Lower lobe of right lung (tissue), 2 donors: Measurements from ENCODE around the gene SCGB1C2. TPM values are rescaled to one million over a fixed set of nuclear protein-coding genes. Genes with fewer than 3 reads are reported as not detected.

Source experiments
- ATAC-seq, 2 donors: fragments of 200-7000 bp; cut with Tn5 transposase; one replicate each; pipeline ENCODE4 v1.9.1; 2020 to 2022; ENCODE audit warnings: mild to moderate bottlenecking in 2 of 2, moderate library complexity in 2 of 2
- DNase-seq: peaks from one replicate; pipeline ENCODE4 v3.0.0-alpha.2; 2020
- H3K27ac ChIP-seq: fragments of 200-600 bp; one replicate; pipeline ENCODE4 v1.8.0; 2022
- H3K27me3 ChIP-seq: fragments of 200-600 bp; one replicate; pipeline ENCODE4 v1.8.0; 2022; ENCODE audit warnings: low read depth
- H3K36me3 ChIP-seq: fragments of 200-600 bp; one replicate; pipeline ENCODE4 v1.8.0; 2022; ENCODE audit warnings: mild to moderate bottlenecking
- H3K4me1 ChIP-seq: fragments of 200-600 bp; one replicate; pipeline ENCODE4 v1.8.0; 2022
- H3K4me3 ChIP-seq: fragments of 200-600 bp; one replicate; pipeline ENCODE4 v1.8.0; 2022; ENCODE audit warnings: mild to moderate bottlenecking
- H3K9me3 ChIP-seq: fragments of 200-600 bp; one replicate; pipeline ENCODE4 v1.8.0; 2022
- intact Hi-C: fragments of 100-400 bp; cut with DNase I; formaldehyde crosslinking; loops from one replicate; pipeline ENCODE4 v1.11.0; 2022
- total RNA-seq: library from RNA; stranded (reverse); fragmentation: NEBNext Ultra II Directional; extraction: Animal tissue kit (Norgen Biotek cat#: 25700); gene quantifications from one replicate; pipeline ENCODE4 v1.2.1, GENCODE V29; 2021
- TF ChIP-seq, protein P1 (sequence below): fragments of 200-600 bp; IDR thresholded peaks from one replicate; pipeline ENCODE4 v1.8.0; 2022; ENCODE audit warnings: antibody characterized with exemption, mild to moderate bottlenecking
- donor health status: DM: no; HTN: yes; CAD: no; lungs with severe emphysema.

SCGB1C2 gene
- total RNA-seq, 1 donor from 2014 or later = not detected

- H3K27ac ChIP-seq = no peak overlapping the region
- no peaks in the 10 kb centered on the region for H3K9me3 ChIP-seq
- intact Hi-C loops = no loop called here
- H3K4me1 ChIP-seq = no peaks in the 10 kb centered on the region
- H3K36me3 ChIP-seq = peaks cover 7% of the 10 kb centered on the region
- H3K4me3 ChIP-seq = no peak overlapping the region
- no peak for ATAC-seq
- DNase-seq = no peak
- TF ChIP-seq, protein P1, sequence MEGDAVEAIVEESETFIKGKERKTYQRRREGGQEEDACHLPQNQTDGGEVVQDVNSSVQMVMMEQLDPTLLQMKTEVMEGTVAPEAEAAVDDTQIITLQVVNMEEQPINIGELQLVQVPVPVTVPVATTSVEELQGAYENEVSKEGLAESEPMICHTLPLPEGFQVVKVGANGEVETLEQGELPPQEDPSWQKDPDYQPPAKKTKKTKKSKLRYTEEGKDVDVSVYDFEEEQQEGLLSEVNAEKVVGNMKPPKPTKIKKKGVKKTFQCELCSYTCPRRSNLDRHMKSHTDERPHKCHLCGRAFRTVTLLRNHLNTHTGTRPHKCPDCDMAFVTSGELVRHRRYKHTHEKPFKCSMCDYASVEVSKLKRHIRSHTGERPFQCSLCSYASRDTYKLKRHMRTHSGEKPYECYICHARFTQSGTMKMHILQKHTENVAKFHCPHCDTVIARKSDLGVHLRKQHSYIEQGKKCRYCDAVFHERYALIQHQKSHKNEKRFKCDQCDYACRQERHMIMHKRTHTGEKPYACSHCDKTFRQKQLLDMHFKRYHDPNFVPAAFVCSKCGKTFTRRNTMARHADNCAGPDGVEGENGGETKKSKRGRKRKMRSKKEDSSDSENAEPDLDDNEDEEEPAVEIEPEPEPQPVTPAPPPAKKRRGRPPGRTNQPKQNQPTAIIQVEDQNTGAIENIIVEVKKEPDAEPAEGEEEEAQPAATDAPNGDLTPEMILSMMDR = no peak
- no peaks in the 10 kb centered on the region for H3K27me3 ChIP-seq
Observed at GRCh38 chr17:158379-158778, 21.0 kb downstream of the SCGB1C2 start.

DNA sequence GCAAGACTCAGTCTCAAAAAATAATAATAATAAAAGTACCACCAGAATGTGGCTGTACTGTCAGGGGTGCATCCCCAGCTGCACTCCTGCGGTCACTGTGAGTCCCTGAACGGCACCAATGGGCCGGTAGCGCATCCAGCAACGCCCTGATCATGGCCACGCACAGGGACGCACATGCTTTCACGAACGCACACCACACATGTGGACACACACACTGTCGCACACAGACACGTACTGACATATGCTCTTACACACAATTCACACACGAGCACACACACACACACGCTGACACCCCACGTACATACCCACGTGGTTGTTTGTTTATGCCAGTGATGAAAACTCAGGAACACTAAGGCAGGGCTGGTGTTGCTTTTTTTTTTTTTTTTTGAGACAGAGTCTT is 22.2 kb downstream of the SCGB1C2 start:
- Histone ChIP-seq H3K9me3 (no peaks in the 10 kb centered on the region), H3K4me3 (no peak overlapping the region), H3K4me1 (no peaks in the 10 kb centered on the region), H3K27me3 (no peaks in the 10 kb centered on the region), H3K27ac (no peak overlapping the region), H3K36me3 (peaks cover 7% of the 10 kb centered on the region)
- intact Hi-C loops = no loop called here
- TF ChIP-seq, protein P1 = no peak
- ATAC-seq = no peak
- no peak for DNase-seq

- ATAC-seq = no peak
- Histone ChIP-seq H3K27ac (no peak overlapping the region), H3K36me3 (peaks cover 7% of the 10 kb centered on the region), H3K4me1 (no peaks in the 10 kb centered on the region), H3K9me3 (no peaks in the 10 kb centered on the region), H3K4me3 (no peak overlapping the region), H3K27me3 (no peaks in the 10 kb centered on the region)
- no peak for DNase-seq
- intact Hi-C loops = no loop called here
- TF ChIP-seq, protein P1 = no peak
Observed at GRCh38 chr17:160336-160735, 23.0 kb downstream of the SCGB1C2 start.

- DNase-seq (no peak), ATAC-seq (no peak)
- H3K4me3 ChIP-seq = no peak overlapping the region
- H3K27me3 ChIP-seq = no peaks in the 10 kb centered on the region
- H3K9me3 ChIP-seq = no peaks in the 10 kb centered on the region
- no peaks in the 10 kb centered on the region for H3K4me1 ChIP-seq
- TF ChIP-seq, protein P1 = no peak
- intact Hi-C loops = no loop called here
- no peak overlapping the region for H3K27ac ChIP-seq
- no peaks in the 10 kb centered on the region for H3K36me3 ChIP-seq
Observed at GRCh38 chr17:161481-161880, 24.1 kb downstream of the SCGB1C2 start.

GRCh38 chr17:162689-163088 is 25.3 kb downstream of the SCGB1C2 start:
- no peaks in the 10 kb centered on the region for H3K4me1 ChIP-seq
- ATAC-seq (no peak), DNase-seq (no peak)
- intact Hi-C loops = no loop called here
- no peak overlapping the region for H3K4me3 ChIP-seq
- H3K9me3 ChIP-seq = no peaks in the 10 kb centered on the region
- no peaks in the 10 kb centered on the region for H3K36me3 ChIP-seq
- H3K27me3 ChIP-seq = no peaks in the 10 kb centered on the region
- TF ChIP-seq, protein P1 = no peak
- no peak overlapping the region for H3K27ac ChIP-seq
